ENCODE results near the gene FBXL12.
A peak's percentile ranks its signal among the peaks of the same experiment; 100 is the strongest.
"Not testable (repeated sequence)": the region's sequence is repeated elsewhere in the genome, so short reads cannot be mapped to it uniquely, and the experiment has no call there.

FBXL12 gene

GRCh38 chr19:9818734-9819595, at the start of gene FBXL12:
Gene FBXL12, minus strand, starts transcription at chr19:9819079. Its CDS starts 266 bp downstream, at chr19:9818813.
- peak; percentile 97 for DNase-seq (ENCODE audit: low spot score)

- DNase-seq (ENCODE audit: low spot score) = no peak
Observed at GRCh38 chr19:9865732-9866501, 47.0 kb upstream of the FBXL12 start.

- DNase-seq (ENCODE audit: low spot score) = no peak
Observed at GRCh38 chr19:9863759-9864158, 44.9 kb upstream of the FBXL12 start.

GRCh38 chr19:9862938-9863337, 44.1 kb upstream of the FBXL12 start:
- no peak for DNase-seq (ENCODE audit: low spot score)

- DNase-seq (ENCODE audit: low spot score) = no peak
Observed at GRCh38 chr19:9861503-9861902, 42.6 kb upstream of the FBXL12 start.

- DNase-seq (ENCODE audit: low spot score) = no peak
Observed at GRCh38 chr19:9860407-9860806, 41.5 kb upstream of the FBXL12 start.

GRCh38 chr19:9858766-9859165, 39.9 kb upstream of the FBXL12 start:
- no peak for DNase-seq (ENCODE audit: low spot score)

GRCh38 chr19:9857920-9858746, 39.3 kb upstream of the FBXL12 start:
- no peak for DNase-seq (ENCODE audit: low spot score)

- no peak for DNase-seq (ENCODE audit: low spot score)
Observed at GRCh38 chr19:9857076-9857721, 38.3 kb upstream of the FBXL12 start.

GRCh38 chr19:9856609-9857008, 37.7 kb upstream of the FBXL12 start:
- DNase-seq (ENCODE audit: low spot score) = no peak

- DNase-seq (ENCODE audit: low spot score) = no peak
Observed at GRCh38 chr19:9854282-9854846, 35.5 kb upstream of the FBXL12 start.

- no peak for DNase-seq (ENCODE audit: low spot score)
Observed at GRCh38 chr19:9850235-9850959, 31.5 kb upstream of the FBXL12 start.

GRCh38 chr19:9849791-9850190, 30.9 kb upstream of the FBXL12 start:
- DNase-seq (ENCODE audit: low spot score) = no peak

- no peak for DNase-seq (ENCODE audit: low spot score)
Observed at GRCh38 chr19:9848762-9849161, 29.9 kb upstream of the FBXL12 start.

GRCh38 chr19:9848060-9848459, 29.2 kb upstream of the FBXL12 start:
- DNase-seq (ENCODE audit: low spot score) = no peak

GRCh38 chr19:9847087-9847671, 28.3 kb upstream of the FBXL12 start:
- DNase-seq (ENCODE audit: low spot score) = peak; percentile 97

GRCh38 chr19:9843626-9844273, 24.9 kb upstream of the FBXL12 start:
- DNase-seq (ENCODE audit: low spot score) = not testable (repeated sequence)

- DNase-seq (ENCODE audit: low spot score) = no peak
Observed at GRCh38 chr19:9842834-9843625, 24.2 kb upstream of the FBXL12 start.

GRCh38 chr19:9839415-9839814, 20.5 kb upstream of the FBXL12 start:
- DNase-seq (ENCODE audit: low spot score) = no peak

Data from AG08396 (cell line).